HG02642 (cell line): ENCODE data around the gene BBS5.
"Not testable (repeated sequence)": the region's sequence is repeated elsewhere in the genome, so short reads cannot be mapped to it uniquely, and the experiment has no call there.

Experiments
- ATAC-seq: cut with Tn5 transposase; IDR thresholded peaks from one replicate; pipeline ENCODE4 v1.9.1; 2021; ENCODE audit warnings: mild to moderate bottlenecking; ENCODE audit not compliant: unreplicated experiment, poor library complexity

The BBS5 gene

GRCh38 chr2:169485650-169486138 lies 6.4 kb downstream of the BBS5 start:
- ATAC-seq: no peak

- no peak for ATAC-seq
These were observed 7.2 kb downstream of the BBS5 start for GRCh38 chr2:169486487-169486886.

DNA sequence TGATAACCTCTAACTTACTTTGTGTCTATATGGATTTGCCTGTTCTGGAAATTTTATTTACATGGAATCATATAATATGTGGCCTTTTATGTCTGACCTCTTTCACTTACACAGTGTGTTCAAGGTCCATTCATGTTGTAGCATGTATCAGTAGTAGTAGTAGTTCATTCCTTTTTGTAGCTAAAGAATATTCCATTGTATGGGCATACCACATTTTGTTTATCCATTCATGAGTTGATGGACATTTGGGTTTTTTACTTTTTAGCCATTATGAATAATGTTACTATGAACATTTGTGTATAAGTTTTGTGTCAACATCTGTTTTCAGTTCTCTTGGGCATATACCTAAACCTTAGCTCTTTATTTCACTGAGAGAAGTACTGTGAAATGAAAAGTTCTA lies 11.5 kb downstream of the BBS5 start:
- ATAC-seq: no peak

DNA sequence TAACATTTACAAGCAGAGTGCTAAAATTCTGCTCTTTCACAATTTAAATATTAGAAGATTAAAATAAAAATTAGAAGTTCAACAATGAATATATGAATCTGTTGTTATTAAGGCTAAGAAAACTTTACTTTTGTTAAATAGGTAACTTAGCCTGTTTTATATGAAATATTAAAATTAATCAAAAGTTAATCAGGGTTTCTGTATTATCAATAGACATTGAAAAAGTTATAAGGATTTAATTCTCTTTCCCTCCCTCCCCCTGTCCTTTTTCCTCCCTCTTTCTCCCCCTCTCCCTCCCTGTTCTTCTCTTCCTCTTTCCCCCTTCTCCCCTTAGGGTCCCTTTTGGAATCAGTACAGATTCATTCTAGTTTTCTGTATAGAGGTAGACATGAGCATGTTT lies 12.1 kb downstream of the BBS5 start:
- no peak for ATAC-seq

DNA sequence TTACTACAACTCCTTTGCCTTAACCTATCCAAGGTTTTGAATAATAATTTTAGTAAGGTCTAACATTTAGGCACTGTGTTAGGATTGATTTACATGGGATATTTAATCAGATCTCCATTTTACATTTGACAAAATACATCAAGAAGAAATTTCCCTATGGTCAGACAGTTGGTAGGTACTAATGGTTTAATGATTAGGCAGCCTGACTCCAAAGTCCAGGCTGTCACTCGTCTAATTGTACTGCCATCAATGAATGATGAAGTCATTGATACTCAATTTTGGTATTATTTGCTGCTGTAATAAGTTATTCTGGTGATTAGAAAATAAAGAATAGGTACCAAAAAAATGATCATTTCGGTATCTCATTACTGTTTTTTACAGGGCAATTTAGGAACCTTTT lies 14.1 kb downstream of the BBS5 start:
- ATAC-seq: no peak

- no peak for ATAC-seq
These were observed 16.1 kb downstream of the BBS5 start for GRCh38 chr2:169495310-169495928.

DNA sequence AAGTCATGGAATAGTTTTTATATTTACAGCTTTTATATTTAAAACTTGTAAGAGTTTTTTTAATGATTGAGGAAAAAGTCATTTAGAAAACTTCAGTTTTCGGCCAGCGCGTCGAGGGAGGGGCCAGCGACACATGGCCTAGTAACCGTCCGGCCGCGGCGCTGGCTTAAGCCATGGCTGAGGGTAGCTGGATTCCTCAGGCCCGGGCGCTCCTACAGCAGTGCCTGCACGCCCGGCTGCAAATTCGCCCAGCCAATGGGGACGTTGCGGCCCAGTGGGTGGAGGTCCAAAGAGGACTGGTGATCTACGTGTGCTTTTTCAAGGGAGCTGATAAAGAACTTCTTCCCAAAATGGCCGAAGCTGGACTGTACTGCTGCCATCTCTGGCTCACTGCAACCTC lies 25.4 kb downstream of the BBS5 start:
- ATAC-seq: no peak

GRCh38 chr2:169507698-169508097 lies 28.4 kb downstream of the BBS5 start:
- no peak for ATAC-seq

DNA sequence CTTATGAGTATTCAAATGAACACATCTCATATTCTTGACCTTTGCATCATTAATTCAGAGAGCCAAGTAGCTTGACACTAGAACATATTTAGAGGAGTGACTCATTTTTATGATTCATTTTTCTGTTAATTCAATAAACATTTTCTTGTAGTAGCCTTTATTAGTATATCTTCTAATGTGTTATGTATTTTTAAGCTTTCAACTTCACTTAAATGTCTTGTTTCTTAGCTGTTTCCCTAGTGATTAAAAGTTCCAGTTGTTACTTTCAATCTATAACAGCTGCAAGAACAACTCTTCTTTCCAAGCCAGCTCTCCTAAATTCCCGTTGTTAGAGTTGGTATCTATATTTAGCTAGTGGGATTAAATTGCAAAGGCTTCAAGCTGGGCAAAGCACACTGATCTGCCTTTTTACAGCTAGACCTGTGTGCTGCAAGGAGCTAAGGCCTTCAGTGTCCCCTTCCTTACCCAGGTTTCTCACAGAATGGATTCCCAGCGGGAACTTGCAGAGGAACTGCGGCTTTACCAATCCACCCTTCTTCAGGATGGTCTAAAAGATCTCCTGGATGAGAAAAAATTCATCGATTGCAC lies 30.1 kb downstream of the BBS5 start, which contains the start of gene KLHL41:
Gene KLHL41 (plus strand): TSS at position 405 of the 588 bp plus-strand sequence. CDS start 77 bp downstream, at position 482.
- no peak for ATAC-seq

DNA sequence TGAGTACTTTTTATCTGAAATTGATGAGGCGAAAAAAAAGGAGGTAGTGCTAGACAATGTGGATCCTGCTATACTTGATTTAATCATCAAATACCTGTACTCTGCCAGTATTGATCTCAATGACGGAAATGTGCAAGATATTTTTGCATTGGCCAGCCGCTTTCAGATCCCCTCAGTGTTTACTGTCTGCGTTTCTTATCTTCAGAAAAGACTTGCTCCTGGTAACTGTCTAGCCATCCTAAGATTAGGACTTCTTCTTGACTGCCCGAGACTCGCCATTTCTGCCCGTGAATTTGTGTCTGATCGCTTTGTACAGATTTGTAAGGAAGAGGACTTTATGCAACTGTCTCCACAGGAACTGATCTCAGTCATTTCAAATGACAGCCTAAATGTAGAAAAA lies 30.7 kb downstream of the BBS5 start:
- ATAC-seq: no peak

DNA sequence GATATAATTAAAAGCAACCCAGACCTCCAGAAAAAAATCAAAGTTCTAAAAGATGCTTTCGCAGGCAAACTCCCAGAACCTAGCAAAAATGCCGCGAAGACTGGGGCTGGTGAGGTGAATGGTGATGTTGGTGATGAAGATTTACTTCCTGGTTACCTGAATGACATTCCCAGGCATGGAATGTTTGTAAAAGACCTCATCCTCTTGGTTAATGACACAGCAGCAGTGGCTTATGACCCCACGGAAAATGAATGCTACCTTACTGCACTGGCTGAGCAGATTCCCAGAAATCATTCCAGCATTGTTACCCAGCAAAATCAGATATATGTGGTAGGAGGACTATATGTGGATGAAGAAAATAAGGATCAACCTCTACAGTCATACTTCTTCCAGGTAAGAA lies 31.2 kb downstream of the BBS5 start:
- ATAC-seq: no peak

DNA sequence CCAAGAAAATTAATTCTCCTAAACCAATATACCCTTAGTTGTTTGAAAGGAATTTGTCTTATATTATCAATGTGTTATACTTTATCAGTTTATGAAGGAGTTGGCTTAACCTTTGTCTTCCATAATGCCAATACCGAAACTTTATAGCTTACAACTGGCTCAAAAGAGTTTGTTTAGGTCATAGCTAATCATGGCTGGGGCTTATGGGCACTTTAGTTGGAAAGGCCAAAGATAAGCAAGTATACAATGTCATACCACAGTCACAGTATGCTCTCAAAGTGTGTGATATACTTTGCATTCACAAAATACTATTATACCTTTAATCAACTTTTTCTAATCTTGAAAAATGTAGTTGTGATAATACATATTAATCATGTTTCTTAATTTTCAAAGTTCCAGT lies 32.5 kb downstream of the BBS5 start:
- ATAC-seq: no peak

DNA sequence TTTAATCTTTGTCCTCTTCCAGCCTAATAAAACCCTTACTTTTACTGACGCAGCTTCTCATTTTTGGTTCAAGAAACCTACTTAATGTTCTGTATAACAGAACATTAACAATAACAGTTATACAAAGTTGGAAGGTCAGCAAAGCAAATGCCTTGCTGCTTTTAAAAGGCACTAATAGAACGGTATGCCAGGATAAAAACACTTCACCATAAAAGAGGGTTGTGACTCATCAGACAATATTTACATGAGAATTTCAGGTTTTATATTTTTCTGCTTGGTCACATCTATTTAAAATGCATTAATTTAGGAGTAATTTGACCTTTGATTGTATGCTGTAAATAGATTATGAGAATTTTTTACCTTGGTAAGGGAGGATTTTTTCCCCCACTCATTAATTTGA lies 33.2 kb downstream of the BBS5 start:
- no peak for ATAC-seq

GRCh38 chr2:169513094-169513493 lies 33.8 kb downstream of the BBS5 start:
- ATAC-seq: no peak

- no peak for ATAC-seq
These were observed 34.6 kb downstream of the BBS5 start for GRCh38 chr2:169513926-169514325.

DNA sequence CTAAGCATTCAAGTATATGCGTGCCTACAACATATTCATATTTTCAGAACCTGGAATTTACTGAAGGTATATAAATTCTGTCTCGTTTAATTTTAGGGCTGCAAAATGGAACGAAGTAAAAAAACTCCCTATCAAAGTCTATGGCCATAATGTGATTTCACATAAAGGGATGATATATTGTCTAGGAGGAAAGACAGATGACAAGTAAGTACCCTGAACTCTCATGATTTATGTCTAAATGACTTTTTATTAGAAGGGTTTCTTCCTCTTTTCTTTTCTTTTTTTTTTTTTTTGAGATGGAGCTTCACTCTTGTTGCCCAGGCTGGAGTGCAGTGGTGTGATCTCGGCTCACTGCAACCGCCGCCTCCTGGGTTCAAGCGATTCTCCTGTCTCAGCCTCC lies 35.5 kb downstream of the BBS5 start:
- ATAC-seq: not testable (repeated sequence)

DNA sequence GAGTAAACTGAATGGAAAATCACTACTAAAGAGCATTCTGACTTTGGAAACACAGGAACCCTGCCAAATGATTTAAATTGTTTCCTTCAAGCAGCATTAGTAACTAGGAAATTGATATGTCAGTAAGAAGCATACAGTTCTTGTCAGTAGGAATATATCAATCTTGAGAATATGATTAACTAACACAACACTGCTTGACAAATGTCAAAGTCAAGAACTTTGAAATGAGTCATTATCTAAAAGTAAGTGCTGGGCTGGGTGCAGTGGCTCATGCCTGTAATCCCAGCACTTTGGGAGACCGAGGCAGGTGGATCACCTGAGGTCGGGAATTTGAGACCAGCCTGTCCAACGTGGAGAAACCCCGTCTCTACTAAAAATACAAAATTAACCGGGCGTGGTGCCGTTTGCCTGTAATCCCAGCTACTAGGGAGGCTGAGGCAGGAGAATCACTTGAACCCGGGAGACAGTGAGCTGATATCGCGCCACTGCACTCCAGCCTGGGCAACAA lies 37.2 kb downstream of the BBS5 start:
- ATAC-seq: not testable (repeated sequence)

DNA sequence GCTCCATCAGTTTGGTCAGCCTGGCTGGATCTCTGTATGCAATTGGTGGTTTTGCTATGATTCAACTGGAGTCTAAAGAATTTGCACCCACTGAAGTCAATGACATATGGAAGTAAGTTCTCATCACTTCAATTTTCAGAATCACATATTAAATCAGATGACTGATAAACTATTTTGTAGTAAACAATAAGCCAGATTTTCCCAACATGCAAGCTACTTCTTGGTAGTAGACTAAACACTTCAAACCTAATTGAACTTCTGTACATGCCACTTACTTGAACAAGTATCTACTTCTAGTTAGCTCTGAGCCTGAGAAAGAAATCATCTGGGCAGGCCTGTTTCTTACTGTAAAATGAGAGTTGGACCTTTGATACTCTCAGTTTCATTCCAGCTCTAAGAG lies 41.6 kb downstream of the BBS5 start:
- no peak for ATAC-seq

- no peak for ATAC-seq
These were observed 44.4 kb downstream of the BBS5 start for GRCh38 chr2:169523681-169524080.

GRCh38 chr2:169525434-169525833 lies 46.1 kb downstream of the BBS5 start:
- ATAC-seq: no peak

DNA sequence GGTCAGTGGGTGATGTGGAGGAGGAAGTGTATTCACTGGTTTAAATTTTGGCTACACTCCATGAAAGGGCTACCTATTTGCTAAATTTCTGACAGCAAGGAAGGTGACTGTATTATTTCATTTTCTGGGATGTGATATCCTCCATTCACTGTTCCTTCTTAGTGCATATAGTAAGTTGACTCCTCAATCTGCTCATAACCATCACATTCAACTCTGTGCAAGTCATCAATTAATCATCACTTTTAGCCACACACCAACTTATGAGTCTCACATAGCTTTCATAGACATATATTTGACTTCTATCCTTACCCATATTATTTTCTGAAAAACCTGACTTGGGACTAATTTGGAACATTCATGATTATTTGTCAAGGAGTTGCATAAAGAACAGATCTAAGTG lies 47.2 kb downstream of the BBS5 start:
- ATAC-seq: no peak

GRCh38 chr2:169528271-169528701 lies 49.0 kb downstream of the BBS5 start:
- ATAC-seq: peak; percentile 91
